ENCODE measurements around the gene ANXA8L1.
"Not testable (repeated sequence)": the region's sequence is repeated elsewhere in the genome, so short reads cannot be mapped to it uniquely, and the experiment has no call there.

DNA sequence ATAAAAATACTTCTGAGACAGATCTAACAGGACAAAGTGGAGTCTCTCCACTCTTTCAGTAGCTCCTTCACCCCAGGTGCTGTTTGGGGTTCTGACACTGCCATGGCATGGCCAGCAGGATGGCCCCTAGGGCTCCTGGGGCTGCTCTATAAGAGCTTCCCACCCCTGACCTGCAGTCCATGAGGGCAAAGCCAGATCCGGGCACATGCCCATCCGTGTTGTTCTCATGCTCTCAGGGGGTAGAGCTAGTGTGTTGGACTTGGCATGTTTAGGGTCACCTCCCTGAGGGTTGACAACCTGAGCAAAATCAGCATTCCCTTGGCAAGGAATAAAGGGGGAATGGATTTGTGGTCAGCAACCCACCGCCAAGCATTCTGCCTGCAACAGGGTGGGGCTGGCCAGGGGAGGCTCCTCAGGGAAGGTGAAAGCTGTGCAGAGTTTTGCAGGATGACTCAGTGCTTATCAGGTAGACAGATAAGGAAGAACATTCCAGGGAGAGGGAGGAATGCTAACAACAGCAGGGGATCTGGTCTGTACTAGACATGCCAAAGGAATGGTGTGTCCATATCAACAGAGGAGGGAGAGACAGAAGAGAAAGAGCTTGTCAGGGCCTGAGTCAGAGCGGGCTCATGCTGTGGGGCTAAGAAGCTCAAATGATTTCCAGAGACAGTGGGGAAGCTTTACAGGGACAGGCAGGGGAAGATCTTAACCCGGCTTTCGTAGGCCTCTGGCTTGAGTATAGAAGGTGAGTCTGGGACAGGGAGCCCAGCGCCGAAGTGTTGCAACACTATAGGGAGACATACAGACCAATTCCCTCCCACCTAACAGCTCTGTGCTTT is 21.1 kb downstream of the ANXA8L1 start:
- TF ChIP-seq, protein P1, sequence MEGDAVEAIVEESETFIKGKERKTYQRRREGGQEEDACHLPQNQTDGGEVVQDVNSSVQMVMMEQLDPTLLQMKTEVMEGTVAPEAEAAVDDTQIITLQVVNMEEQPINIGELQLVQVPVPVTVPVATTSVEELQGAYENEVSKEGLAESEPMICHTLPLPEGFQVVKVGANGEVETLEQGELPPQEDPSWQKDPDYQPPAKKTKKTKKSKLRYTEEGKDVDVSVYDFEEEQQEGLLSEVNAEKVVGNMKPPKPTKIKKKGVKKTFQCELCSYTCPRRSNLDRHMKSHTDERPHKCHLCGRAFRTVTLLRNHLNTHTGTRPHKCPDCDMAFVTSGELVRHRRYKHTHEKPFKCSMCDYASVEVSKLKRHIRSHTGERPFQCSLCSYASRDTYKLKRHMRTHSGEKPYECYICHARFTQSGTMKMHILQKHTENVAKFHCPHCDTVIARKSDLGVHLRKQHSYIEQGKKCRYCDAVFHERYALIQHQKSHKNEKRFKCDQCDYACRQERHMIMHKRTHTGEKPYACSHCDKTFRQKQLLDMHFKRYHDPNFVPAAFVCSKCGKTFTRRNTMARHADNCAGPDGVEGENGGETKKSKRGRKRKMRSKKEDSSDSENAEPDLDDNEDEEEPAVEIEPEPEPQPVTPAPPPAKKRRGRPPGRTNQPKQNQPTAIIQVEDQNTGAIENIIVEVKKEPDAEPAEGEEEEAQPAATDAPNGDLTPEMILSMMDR (IDR thresholded peaks at IDR 0.05), result not testable (repeated sequence)
- not testable (repeated sequence) for TF ChIP-seq ZFX (IDR thresholded peaks at IDR 0.05; ENCODE audit: borderline replicate concordance)
